Astrocyte (in vitro differentiated cells and primary cell): ENCODE measurements around the gene RCL1. TPM values are rescaled to one million over a fixed set of nuclear protein-coding genes. Genes with fewer than 3 reads are reported as not detected.

Experiments
- DNase-seq: peaks from one replicate; pipeline ENCODE4 v3.0.0-alpha.2; 2010; ENCODE audit warnings: low read depth
- FAIRE-seq: peaks from 2 replicates; lab custom pipeline; 2011; peaks lifted over from hg19 to GRCh38; lab: Jason Lieb, UNC
- H2AFZ ChIP-seq: 2 replicates; pipeline ENCODE4 v1.6.0; 2012; ENCODE audit warnings: low read depth, low read length, inconsistent platforms
- H3K27ac ChIP-seq: 2 replicates; pipeline ENCODE4 v1.5.1; 2011; ENCODE audit warnings: low read depth, low read length, inconsistent platforms
- H3K27me3 ChIP-seq: 2 replicates; pipeline ENCODE4 v1.6.0; 2011; ENCODE audit warnings: low read length, inconsistent platforms; ENCODE audit not compliant: insufficient read depth
- H3K36me3 ChIP-seq: 2 replicates; pipeline ENCODE4 v1.5.1; 2011; ENCODE audit warnings: low read length, inconsistent platforms; ENCODE audit not compliant: insufficient read depth
- H3K4me1 ChIP-seq: 2 replicates; pipeline ENCODE4 v1.5.1; 2011; ENCODE audit warnings: low read length, inconsistent platforms; ENCODE audit not compliant: insufficient read depth
- H3K4me2 ChIP-seq: 2 replicates; pipeline ENCODE4 v1.6.0; 2012; ENCODE audit warnings: low read length, inconsistent platforms
- H3K4me3 ChIP-seq: 2 replicates; pipeline ENCODE4 v1.5.1; 2011; ENCODE audit warnings: low read depth, mild to moderate bottlenecking, low read length, inconsistent platforms; ENCODE audit not compliant: insufficient read depth
- H3K79me2 ChIP-seq: 2 replicates; pipeline ENCODE4 v1.6.0; 2012; ENCODE audit warnings: mild to moderate bottlenecking, low read length, inconsistent platforms; ENCODE audit not compliant: insufficient read depth
- H3K9ac ChIP-seq: 2 replicates; pipeline ENCODE4 v1.6.0; 2012; ENCODE audit warnings: mild to moderate bottlenecking, low read length, inconsistent platforms
- H3K9me3 ChIP-seq: 2 replicates; pipeline ENCODE4 v1.5.1; 2012; ENCODE audit warnings: low read depth, mild to moderate bottlenecking, low read length, inconsistent platforms; ENCODE audit not compliant: insufficient read depth
- H4K20me1 ChIP-seq: 2 replicates; pipeline ENCODE4 v1.6.0; 2012; ENCODE audit warnings: low read length, inconsistent platforms; ENCODE audit not compliant: insufficient read depth
- H3K27ac Mint-ChIP-seq: one replicate; pipeline ENCODE4 v1.8.0; 2021; ENCODE audit warnings: mild to moderate bottlenecking, mixed read lengths; ENCODE audit not compliant: unreplicated experiment
- H3K27me3 Mint-ChIP-seq: one replicate; pipeline ENCODE4 v1.8.0; 2021; ENCODE audit warnings: low read depth, mixed read lengths; ENCODE audit not compliant: unreplicated experiment
- H3K36me3 Mint-ChIP-seq: one replicate; pipeline ENCODE4 v1.8.0; 2021; ENCODE audit warnings: low read depth, mixed read lengths; ENCODE audit not compliant: unreplicated experiment
- H3K4me1 Mint-ChIP-seq: one replicate; pipeline ENCODE4 v1.8.0; 2021; ENCODE audit warnings: low read depth, mixed read lengths; ENCODE audit not compliant: unreplicated experiment
- H3K4me3 Mint-ChIP-seq: one replicate; pipeline ENCODE4 v1.8.0; 2021; ENCODE audit warnings: mild to moderate bottlenecking, moderate library complexity, mixed read lengths; ENCODE audit not compliant: unreplicated experiment
- H3K9me3 Mint-ChIP-seq: one replicate; pipeline ENCODE4 v1.8.0; 2021; ENCODE audit warnings: mild to moderate bottlenecking, mixed read lengths; ENCODE audit not compliant: unreplicated experiment
- EZH2 ChIP-seq: IDR thresholded peaks from 2 replicates; pipeline ENCODE4 v1.6.1; 2012; ENCODE audit warnings: mild to moderate bottlenecking, low read length, inconsistent platforms; ENCODE audit not compliant: insufficient read depth
- total RNA-seq: library from RNA; stranded (reverse); gene quantifications from 2 replicates; pipeline ENCODE4 v1.2.1, GENCODE V29; 2021
- TF ChIP-seq, protein P1 (sequence below): IDR thresholded peaks from 2 replicates; pipeline ENCODE4 v1.5.1; 2011; ENCODE audit warnings: low read depth, mild to moderate bottlenecking, inconsistent platforms, low read length, moderate library complexity; ENCODE audit not compliant: insufficient read depth

Gene RCL1
- total RNA-seq, 1 donor from 2014 or later, result 22.3 TPM

DNA sequence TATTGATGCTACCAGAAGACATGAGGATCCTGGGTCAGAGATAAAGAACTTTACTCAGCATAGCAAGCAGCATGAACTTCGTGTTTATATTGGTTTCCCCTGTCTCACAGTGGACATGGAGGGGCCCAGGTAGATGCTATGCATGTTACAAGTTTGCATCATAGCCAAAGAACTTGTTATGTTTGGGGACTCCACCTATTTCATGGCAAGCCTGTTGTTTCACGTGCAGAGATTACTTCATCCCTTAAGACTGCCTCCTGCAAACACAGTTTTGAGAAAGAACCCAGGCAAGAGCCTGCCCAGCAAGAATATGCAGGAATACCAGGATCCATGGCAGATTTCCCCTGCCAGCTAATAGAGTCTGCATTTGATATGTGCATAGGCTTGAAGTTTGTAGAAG lies 68.4 kb downstream of the RCL1 start:
- FAIRE-seq, result no peak
- no peaks in the 10 kb centered on the region for H3K9me3 ChIP-seq
- no peak for TF ChIP-seq EZH2
- TF ChIP-seq, protein P1, sequence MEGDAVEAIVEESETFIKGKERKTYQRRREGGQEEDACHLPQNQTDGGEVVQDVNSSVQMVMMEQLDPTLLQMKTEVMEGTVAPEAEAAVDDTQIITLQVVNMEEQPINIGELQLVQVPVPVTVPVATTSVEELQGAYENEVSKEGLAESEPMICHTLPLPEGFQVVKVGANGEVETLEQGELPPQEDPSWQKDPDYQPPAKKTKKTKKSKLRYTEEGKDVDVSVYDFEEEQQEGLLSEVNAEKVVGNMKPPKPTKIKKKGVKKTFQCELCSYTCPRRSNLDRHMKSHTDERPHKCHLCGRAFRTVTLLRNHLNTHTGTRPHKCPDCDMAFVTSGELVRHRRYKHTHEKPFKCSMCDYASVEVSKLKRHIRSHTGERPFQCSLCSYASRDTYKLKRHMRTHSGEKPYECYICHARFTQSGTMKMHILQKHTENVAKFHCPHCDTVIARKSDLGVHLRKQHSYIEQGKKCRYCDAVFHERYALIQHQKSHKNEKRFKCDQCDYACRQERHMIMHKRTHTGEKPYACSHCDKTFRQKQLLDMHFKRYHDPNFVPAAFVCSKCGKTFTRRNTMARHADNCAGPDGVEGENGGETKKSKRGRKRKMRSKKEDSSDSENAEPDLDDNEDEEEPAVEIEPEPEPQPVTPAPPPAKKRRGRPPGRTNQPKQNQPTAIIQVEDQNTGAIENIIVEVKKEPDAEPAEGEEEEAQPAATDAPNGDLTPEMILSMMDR, result no peak

DNA sequence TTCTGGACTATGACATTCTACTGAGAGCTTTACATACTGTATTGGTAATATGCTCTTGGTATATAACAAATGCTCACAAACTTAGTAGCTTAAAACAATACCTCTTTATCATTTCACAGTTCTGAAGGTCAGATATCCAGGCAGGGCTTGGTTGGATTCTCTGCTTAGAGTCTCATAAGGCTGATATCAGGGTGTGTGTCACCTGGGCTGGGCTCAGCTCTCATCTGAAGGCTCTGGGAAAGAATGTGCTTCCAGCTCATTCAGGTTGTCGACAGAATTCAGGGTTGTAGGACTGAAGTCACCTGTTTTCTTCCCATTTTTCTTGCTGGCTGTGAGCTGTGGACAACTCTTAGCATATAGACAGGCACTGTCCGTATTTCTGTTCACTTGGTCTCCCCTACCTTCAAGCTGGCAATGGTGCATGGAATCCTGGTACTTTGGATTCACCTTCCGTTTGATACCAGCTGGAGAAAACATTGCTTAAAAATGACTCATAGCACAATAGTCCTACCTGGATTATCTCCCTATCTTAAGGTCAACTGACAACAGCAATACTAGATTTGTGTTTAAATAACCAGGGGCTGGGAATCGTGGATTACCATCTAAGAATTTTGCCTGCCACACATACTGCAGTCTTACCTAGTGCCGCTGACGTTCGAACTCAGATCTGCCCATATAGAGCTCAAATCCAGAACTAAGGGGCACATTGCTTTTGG lies 69.2 kb downstream of the RCL1 start:
- H3K27ac ChIP-seq, result no peak overlapping the region
- no peaks in the 10 kb centered on the region for H3K27me3 ChIP-seq
- peaks cover 2% of the 10 kb centered on the region for H3K9me3 Mint-ChIP-seq
- H3K36me3 Mint-ChIP-seq, result peaks cover 18% of the 10 kb centered on the region
- H3K36me3 ChIP-seq, result peaks cover 9% of the 10 kb centered on the region
- no peak for DNase-seq
- H3K27me3 Mint-ChIP-seq, result no peaks in the 10 kb centered on the region
- no peaks in the 10 kb centered on the region for H3K79me2 ChIP-seq
- FAIRE-seq, result no peak
- H3K4me2 ChIP-seq, result no peak overlapping the region
- no peak overlapping the region for H3K27ac Mint-ChIP-seq
- H3K9ac ChIP-seq, result no peak overlapping the region
- H2AFZ ChIP-seq, result no peak overlapping the region
- H4K20me1 ChIP-seq, result no peaks in the 10 kb centered on the region
- no peaks in the 10 kb centered on the region for H3K4me1 Mint-ChIP-seq
- TF ChIP-seq, protein P1, result no peak
- H3K4me3 ChIP-seq, result no peak overlapping the region
- H3K4me1 ChIP-seq, result no peaks in the 10 kb centered on the region
- no peak overlapping the region for H3K4me3 Mint-ChIP-seq
- H3K9me3 ChIP-seq, result no peaks in the 10 kb centered on the region

More for the DNA sequence above, 68.4 kb downstream of the RCL1 start:
- no peak overlapping the region for H3K27ac Mint-ChIP-seq
- no peak for DNase-seq
- Histone ChIP-seq H3K36me3 (peaks cover 9% of the 10 kb centered on the region), H3K27ac (no peak overlapping the region), H3K27me3 (no peaks in the 10 kb centered on the region), H3K79me2 (no peaks in the 10 kb centered on the region), H2AFZ (no peak overlapping the region), H3K9ac (no peak overlapping the region), H4K20me1 (no peaks in the 10 kb centered on the region), H3K4me1 (peaks cover 2% of the 10 kb centered on the region), H3K4me2 (no peak overlapping the region), H3K4me3 (no peak overlapping the region)
- H3K36me3 Mint-ChIP-seq, result peaks cover 18% of the 10 kb centered on the region
- H3K27me3 Mint-ChIP-seq, result no peaks in the 10 kb centered on the region
- H3K9me3 Mint-ChIP-seq, result peaks cover 2% of the 10 kb centered on the region
- no peak overlapping the region for H3K4me3 Mint-ChIP-seq
- H3K4me1 Mint-ChIP-seq, result peaks cover 6% of the 10 kb centered on the region
